GM19099 (cell line): ENCODE measurements around the gene EPHA4.

Source experiments
- POLR2A ChIP-seq: IDR thresholded peaks from 3 replicates; pipeline ENCODE4 v1.6.1; 2011; ENCODE audit warnings: low read depth; ENCODE audit not compliant: insufficient read length; ENCODE audit errors: extremely low read depth

The EPHA4 gene

DNA sequence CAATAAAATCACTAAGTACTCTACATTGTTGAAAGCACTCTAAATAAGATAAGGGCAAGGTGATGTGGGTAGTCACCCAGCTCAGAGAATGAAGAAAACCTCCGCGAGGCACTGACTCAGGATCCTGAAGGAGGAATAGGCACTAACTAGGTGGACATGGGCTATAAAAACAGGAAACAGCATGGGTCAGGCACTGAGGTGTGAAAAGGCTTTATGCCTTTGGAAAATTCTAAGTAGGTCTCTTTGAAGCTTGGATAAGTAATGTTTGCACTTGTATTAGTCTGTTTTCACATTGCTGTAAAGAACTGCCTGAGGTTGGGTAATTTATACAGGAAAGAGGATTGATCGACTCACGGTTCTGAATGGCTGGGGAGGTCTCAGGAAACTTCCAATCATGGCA, 161.6 kb downstream of the EPHA4 start:
- no peak for TF ChIP-seq POLR2A

DNA sequence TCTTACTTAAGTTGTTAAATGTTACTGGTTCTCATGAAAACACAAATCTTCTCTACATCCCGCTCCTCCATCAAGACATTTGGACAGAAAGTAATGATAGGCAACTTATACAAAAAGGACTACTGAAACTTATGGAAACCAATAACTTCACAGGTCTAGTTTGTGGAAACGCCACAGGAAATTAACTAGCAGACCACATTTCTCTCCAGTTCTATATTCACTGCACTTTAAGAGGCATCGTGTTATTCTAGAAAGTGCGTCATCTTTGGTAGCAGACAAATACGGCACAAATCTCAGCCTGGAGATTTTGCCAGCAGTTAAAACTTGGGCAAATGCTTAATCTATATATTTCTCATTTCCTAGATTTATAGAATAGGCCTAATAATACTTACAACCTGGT, 164.3 kb downstream of the EPHA4 start:
- no peak for TF ChIP-seq POLR2A

- TF ChIP-seq POLR2A, result no peak
Observed at GRCh38 chr2:221405521-221405920, 166.6 kb downstream of the EPHA4 start.

GRCh38 chr2:221402072-221402471, 170.0 kb downstream of the EPHA4 start:
- no peak for TF ChIP-seq POLR2A

- TF ChIP-seq POLR2A, result no peak
Observed at GRCh38 chr2:221400411-221400810, 171.7 kb downstream of the EPHA4 start.

DNA sequence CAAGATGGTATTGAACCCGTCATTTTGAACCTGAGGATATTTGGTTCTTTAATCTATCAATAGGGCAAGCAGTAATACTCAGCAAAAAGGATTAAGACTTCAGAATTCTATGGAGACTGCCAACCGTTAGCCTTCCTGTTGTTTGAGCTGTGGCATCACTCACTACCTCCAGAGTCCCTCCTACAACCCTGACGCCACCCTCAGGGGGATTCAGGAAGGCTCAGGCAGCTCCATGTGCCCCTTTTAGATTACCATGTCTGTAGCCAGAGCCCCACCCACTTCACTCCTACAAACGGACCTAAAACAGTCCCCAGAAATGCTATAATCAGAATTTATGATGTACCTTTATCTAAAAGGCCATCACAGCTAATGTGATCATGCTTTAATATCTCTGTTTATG, 172.9 kb downstream of the EPHA4 start:
- TF ChIP-seq POLR2A, result no peak

- TF ChIP-seq POLR2A, result no peak
Observed at GRCh38 chr2:221397187-221397586, 174.9 kb downstream of the EPHA4 start.

- TF ChIP-seq POLR2A, result no peak
Observed at GRCh38 chr2:221392228-221392881, 179.7 kb downstream of the EPHA4 start.

DNA sequence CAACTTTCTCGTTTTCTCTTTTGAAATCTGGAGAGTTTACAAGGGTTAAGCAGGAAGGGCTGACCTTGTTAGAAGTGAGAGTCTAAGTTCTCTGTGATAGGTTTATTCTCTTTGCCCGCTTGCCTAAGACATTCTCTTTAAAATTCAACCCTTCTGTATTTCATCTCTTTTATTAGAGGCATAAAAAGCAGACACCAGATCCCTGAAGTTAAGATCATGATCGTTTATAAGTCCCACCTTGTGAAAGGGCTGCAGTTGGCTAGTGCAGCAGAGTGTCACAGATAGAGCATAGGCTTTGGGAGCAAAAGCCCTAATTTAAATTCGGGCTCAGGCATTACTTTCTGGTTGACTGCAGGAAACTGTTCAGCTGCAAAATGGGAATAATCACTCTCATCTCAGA, 181.2 kb downstream of the EPHA4 start:
- no peak for TF ChIP-seq POLR2A

- no peak for TF ChIP-seq POLR2A
Observed at GRCh38 chr2:221389904-221390303, 182.2 kb downstream of the EPHA4 start.

- TF ChIP-seq POLR2A, result no peak
Observed at GRCh38 chr2:221389421-221389820, 182.7 kb downstream of the EPHA4 start.

GRCh38 chr2:221388891-221389290, 183.2 kb downstream of the EPHA4 start:
- no peak for TF ChIP-seq POLR2A

DNA sequence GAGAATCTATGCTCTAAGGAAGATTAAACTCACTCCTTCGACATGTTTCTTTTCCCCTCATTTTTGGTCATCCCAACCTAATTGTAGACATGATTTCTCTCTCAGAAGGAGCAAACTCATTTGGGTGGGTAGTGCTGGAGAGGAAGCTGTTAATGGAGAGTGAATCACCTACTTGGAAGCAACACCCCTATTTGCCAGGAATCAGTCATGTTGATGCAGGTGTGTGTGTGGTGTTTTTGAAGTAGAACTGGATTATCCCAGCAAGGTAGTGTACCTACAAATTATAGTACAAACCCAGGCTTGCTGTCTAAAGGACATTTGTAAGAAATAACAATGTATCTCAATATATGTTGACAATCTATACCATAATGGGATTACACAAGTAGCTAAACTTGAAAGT, 186.4 kb downstream of the EPHA4 start:
- no peak for TF ChIP-seq POLR2A

DNA sequence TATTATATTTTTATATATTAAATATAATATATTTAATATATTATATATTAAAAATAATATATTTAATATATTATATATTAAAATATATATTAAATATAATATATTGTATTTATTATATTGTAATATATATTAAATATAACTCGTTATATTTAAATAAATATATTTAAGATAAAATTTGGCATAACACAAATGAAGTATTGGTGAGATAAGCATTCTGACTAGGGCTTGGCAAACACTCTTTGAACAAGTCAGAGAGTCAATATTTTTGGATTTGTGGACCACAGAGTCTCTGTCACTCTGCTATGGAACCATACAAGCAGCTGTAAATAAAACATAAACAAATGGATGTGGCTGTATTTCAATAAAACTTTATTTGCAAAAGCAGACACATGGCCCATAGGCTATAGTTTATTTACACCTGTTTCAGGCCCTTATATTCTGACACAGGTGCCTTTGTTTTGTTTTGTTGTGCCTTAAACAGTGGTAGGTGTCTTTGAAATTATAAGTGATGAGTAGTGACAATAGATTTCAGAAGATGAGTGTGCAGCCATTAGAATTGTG, 190.1 kb downstream of the EPHA4 start:
- no peak for TF ChIP-seq POLR2A

- no peak for TF ChIP-seq POLR2A
Observed at GRCh38 chr2:221380686-221381085, 191.4 kb downstream of the EPHA4 start.

DNA sequence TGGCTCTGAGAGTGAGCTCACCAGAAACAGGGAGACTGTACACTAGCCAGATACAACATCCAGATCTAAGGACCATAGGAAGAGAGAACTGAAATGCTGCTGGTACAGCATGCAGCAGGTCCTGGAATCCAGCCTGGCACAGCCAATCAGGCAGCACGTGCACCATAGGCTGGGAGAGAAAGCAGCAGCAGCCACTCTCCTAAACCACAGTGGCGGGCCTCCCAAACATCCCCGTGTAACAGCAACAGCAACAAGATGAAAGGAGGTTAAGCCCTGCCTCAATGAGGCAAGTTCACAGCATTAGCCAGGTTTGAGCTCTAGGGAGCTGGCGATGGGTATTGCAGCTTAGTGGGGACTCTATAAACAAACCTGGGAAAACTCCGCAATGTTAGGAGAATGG, 192.0 kb downstream of the EPHA4 start:
- TF ChIP-seq POLR2A, result no peak

DNA sequence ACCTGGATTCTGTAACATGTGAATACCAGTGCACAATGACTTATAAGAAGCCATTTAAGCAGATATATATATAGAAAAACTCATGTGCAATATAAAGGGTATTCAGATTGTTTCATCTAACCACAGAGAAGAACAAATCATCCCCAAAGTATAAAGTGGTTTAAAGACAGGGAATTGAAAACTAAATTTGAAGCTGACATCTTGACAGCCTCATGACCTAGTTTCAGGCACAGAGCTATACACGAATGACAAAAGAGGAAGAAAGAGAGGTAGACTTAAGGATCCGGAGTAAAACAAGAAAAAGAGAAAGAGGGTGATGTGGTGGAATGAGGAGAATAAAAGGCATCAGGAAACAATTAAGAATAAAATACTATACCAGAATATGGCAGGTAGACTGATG, 194.5 kb downstream of the EPHA4 start:
- TF ChIP-seq POLR2A, result no peak
